Glutamatergic neuron (in vitro differentiated cells): Measurements from ENCODE around the gene EIPR1. TPM values are rescaled to one million over a fixed set of nuclear protein-coding genes. Genes with fewer than 3 reads are reported as not detected.

Experiments used
- DNase-seq: peaks from one replicate; pipeline ENCODE4 v3.0.0; 2022
- H3K27ac Mint-ChIP-seq: one replicate; pipeline ENCODE4 v1.8.0; 2020; ENCODE audit warnings: mild to moderate bottlenecking, mixed read lengths, inconsistent platforms; ENCODE audit not compliant: unreplicated experiment
- H3K27me3 Mint-ChIP-seq: one replicate; pipeline ENCODE4 v1.8.0; 2020; ENCODE audit warnings: mild to moderate bottlenecking, moderate library complexity, mixed read lengths, inconsistent platforms; ENCODE audit not compliant: unreplicated experiment
- H3K36me3 Mint-ChIP-seq: one replicate; pipeline ENCODE4 v1.8.0; 2020; ENCODE audit warnings: mild to moderate bottlenecking, mixed read lengths, inconsistent platforms; ENCODE audit not compliant: unreplicated experiment
- H3K4me1 Mint-ChIP-seq: one replicate; pipeline ENCODE4 v1.8.0; 2020; ENCODE audit warnings: mild to moderate bottlenecking, low read depth, mixed read lengths, inconsistent platforms; ENCODE audit not compliant: unreplicated experiment
- H3K4me3 Mint-ChIP-seq: one replicate; pipeline ENCODE4 v1.8.0; 2020; ENCODE audit warnings: mild to moderate bottlenecking, mixed read lengths, inconsistent platforms; ENCODE audit not compliant: unreplicated experiment
- H3K9me3 Mint-ChIP-seq: one replicate; pipeline ENCODE4 v1.8.0; 2020; ENCODE audit warnings: mild to moderate bottlenecking, moderate library complexity, mixed read lengths, inconsistent platforms; ENCODE audit not compliant: unreplicated experiment
- CTCF ChIP-seq: fragments of 200-600 bp; sonication (generic); IDR thresholded peaks from one replicate; pipeline ENCODE4 v1.5.0; 2021; ENCODE audit not compliant: partially characterized antibody, unreplicated experiment
- total RNA-seq: library from RNA; stranded (reverse); fragmentation: NEBNext Ultra II Directional; extraction: Animal tissue kit (Norgen Biotek cat#: 25700); gene quantifications from one replicate; pipeline ENCODE4 v1.2.1, GENCODE V29; 2021; ENCODE audit not compliant: unreplicated experiment

The EIPR1 gene
- total RNA-seq, 1 donor from 2014 or later, result 43.8 TPM

GRCh38 chr2:3404349-3404894 is 26.8 kb upstream of the EIPR1 start:
- H3K9me3 Mint-ChIP-seq, result peaks cover 8% of the 10 kb centered on the region
- peaks cover 5% of the 10 kb centered on the region for H3K27me3 Mint-ChIP-seq
- H3K27ac Mint-ChIP-seq, result no peak overlapping the region
- peaks cover 38% of the 10 kb centered on the region for H3K4me1 Mint-ChIP-seq
- no peak for TF ChIP-seq CTCF
- H3K36me3 Mint-ChIP-seq, result peaks cover 6% of the 10 kb centered on the region
- DNase-seq, result no peak
- no peak overlapping the region for H3K4me3 Mint-ChIP-seq

GRCh38 chr2:3403587-3404334 is 26.1 kb upstream of the EIPR1 start:
- Mint-ChIP-seq H3K27ac (peak overlapping the region; percentile 13), H3K4me3 (no peak overlapping the region), H3K27me3 (peaks cover 8% of the 10 kb centered on the region), H3K4me1 (peaks cover 44% of the 10 kb centered on the region), H3K36me3 (peaks cover 6% of the 10 kb centered on the region), H3K9me3 (peaks cover 10% of the 10 kb centered on the region)
- DNase-seq, result no peak
- no peak for TF ChIP-seq CTCF

GRCh38 chr2:3399829-3400228 is 22.2 kb upstream of the EIPR1 start:
- Mint-ChIP-seq H3K27me3 (peaks cover 8% of the 10 kb centered on the region), H3K27ac (peak overlapping the region; percentile 99), H3K36me3 (peaks cover 27% of the 10 kb centered on the region), H3K9me3 (peaks cover 16% of the 10 kb centered on the region), H3K4me1 (peaks cover 34% of the 10 kb centered on the region), H3K4me3 (peak overlapping the region; percentile 79)
- no peak for TF ChIP-seq CTCF
- DNase-seq, result peak; percentile 65

GRCh38 chr2:3399381-3399780 is 21.8 kb upstream of the EIPR1 start:
- peaks cover 16% of the 10 kb centered on the region for H3K9me3 Mint-ChIP-seq
- no peak for DNase-seq
- peaks cover 30% of the 10 kb centered on the region for H3K4me1 Mint-ChIP-seq
- peak overlapping the region; percentile 99 for H3K27ac Mint-ChIP-seq
- H3K36me3 Mint-ChIP-seq, result peaks cover 30% of the 10 kb centered on the region
- peak; percentile 1 for TF ChIP-seq CTCF
- H3K27me3 Mint-ChIP-seq, result peaks cover 8% of the 10 kb centered on the region
- H3K4me3 Mint-ChIP-seq, result peak overlapping the region; percentile 78

GRCh38 chr2:3398857-3399256 is 21.2 kb upstream of the EIPR1 start:
- DNase-seq, result no peak
- peaks cover 25% of the 10 kb centered on the region for H3K36me3 Mint-ChIP-seq
- H3K27me3 Mint-ChIP-seq, result peaks cover 8% of the 10 kb centered on the region
- peaks cover 25% of the 10 kb centered on the region for H3K4me1 Mint-ChIP-seq
- H3K4me3 Mint-ChIP-seq, result peak overlapping the region; percentile 38
- TF ChIP-seq CTCF, result peak; percentile 25
- peaks cover 16% of the 10 kb centered on the region for H3K9me3 Mint-ChIP-seq
- peak overlapping the region; percentile 99 for H3K27ac Mint-ChIP-seq
